C1 segment of cervical spinal cord (tissue), 14 donors: ENCODE data around the gene STX18.
"Not testable (repeated sequence)": the region's sequence is repeated elsewhere in the genome, so short reads cannot be mapped to it uniquely, and the experiment has no call there.

Experiments
- DNase-seq, 14 donors: peaks; one replicate each; lab custom pipeline; 2025; lab: John Stamatoyannopoulos, UW

STX18 gene

GRCh38 chr4:4422117-4422516 is 119.7 kb downstream of the STX18 start:
- not testable (repeated sequence) for DNase-seq

- DNase-seq: no peak
These were observed 120.5 kb downstream of the STX18 start for GRCh38 chr4:4421356-4421755.

- DNase-seq: no peak
These were observed 121.4 kb downstream of the STX18 start for GRCh38 chr4:4420421-4420820.

GRCh38 chr4:4419896-4420295 is 122.0 kb downstream of the STX18 start:
- DNase-seq: no peak

GRCh38 chr4:4418676-4419390 is 123.0 kb downstream of the STX18 start:
- DNase-seq: no peak

GRCh38 chr4:4417886-4418285 is 124.0 kb downstream of the STX18 start:
- DNase-seq: no peak

GRCh38 chr4:4416981-4417380 is 124.9 kb downstream of the STX18 start:
- no peak for DNase-seq

- no peak for DNase-seq
These were observed 125.7 kb downstream of the STX18 start for GRCh38 chr4:4415806-4416805.

GRCh38 chr4:4415107-4415805 is 126.6 kb downstream of the STX18 start:
- no peak for DNase-seq

- no peak for DNase-seq
These were observed 128.0 kb downstream of the STX18 start for GRCh38 chr4:4413806-4414205.

GRCh38 chr4:4413373-4413725 is 128.5 kb downstream of the STX18 start:
- no peak for DNase-seq

- DNase-seq: no peak
These were observed 129.0 kb downstream of the STX18 start for GRCh38 chr4:4412641-4413372.

GRCh38 chr4:4411906-4412305 is 129.9 kb downstream of the STX18 start:
- no peak for DNase-seq

GRCh38 chr4:4410271-4410670 is 131.6 kb downstream of the STX18 start:
- no peak for DNase-seq

GRCh38 chr4:4409416-4410115 is 132.3 kb downstream of the STX18 start:
- DNase-seq: no peak

- DNase-seq: no peak
These were observed 133.1 kb downstream of the STX18 start for GRCh38 chr4:4408576-4409335.

GRCh38 chr4:4408132-4408523 is 133.7 kb downstream of the STX18 start:
- no peak for DNase-seq

- DNase-seq: no peak
These were observed 134.3 kb downstream of the STX18 start for GRCh38 chr4:4407299-4408131.
